Raji (cell line): ENCODE measurements around the gene SNX1.

Experiments
- POLR2A ChIP-seq: IDR thresholded peaks from 2 replicates; pipeline ENCODE4 v1.6.1; 2011; ENCODE audit warnings: low read depth, low read length, control low read depth; ENCODE audit not compliant: insufficient read depth

Gene SNX1

DNA sequence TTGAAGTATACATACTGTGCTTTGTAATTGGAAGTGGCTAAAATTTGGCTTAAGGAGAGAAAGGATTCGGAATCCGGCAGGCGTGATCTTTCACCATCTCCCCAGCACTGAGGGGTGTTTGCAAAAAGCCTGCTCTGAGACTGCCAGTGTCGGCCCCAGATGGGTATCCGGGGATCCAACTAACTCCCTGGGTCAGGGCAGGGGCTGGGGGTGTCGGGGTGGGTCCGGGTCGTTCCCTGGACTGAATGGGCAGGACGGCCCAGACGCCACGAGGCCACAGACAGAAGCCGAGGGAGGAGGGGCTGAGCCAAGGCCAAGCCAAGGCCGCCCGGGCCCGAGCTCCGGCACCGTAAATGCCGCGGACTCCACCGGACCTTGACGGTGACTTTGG lies 66.7 kb downstream of the SNX1 start:
- no peak for TF ChIP-seq POLR2A

GRCh38 chr15:64162869-64163658 lies 67.3 kb downstream of the SNX1 start, which contains the start of gene PPIB:
Gene PPIB, minus strand, starts transcription at chr15:64163022. Its CDS starts 36 bp downstream, at chr15:64162986.
- peak; percentile 92 for TF ChIP-seq POLR2A

GRCh38 chr15:64163659-64164362 lies 68.0 kb downstream of the SNX1 start:
- no peak for TF ChIP-seq POLR2A

DNA sequence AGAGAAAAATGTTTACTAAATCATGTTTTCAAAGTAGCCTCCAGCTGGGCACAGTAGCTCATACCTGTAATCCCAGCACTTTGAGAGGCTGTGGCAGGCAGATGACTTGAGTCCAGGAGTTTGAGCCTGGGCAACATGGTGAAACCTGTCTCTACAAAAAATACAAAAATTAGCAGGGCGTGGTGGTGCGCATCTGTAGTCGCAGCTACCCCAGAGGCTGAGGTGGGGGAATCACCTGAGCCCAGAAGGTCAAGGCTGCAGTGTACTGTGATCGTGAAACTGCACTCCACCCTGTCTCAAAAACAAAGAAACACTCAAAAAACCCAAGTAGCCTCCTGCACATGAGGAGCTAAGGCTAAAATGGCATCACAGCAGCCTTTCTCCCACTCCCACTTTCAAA lies 68.7 kb downstream of the SNX1 start:
- TF ChIP-seq POLR2A = no peak

DNA sequence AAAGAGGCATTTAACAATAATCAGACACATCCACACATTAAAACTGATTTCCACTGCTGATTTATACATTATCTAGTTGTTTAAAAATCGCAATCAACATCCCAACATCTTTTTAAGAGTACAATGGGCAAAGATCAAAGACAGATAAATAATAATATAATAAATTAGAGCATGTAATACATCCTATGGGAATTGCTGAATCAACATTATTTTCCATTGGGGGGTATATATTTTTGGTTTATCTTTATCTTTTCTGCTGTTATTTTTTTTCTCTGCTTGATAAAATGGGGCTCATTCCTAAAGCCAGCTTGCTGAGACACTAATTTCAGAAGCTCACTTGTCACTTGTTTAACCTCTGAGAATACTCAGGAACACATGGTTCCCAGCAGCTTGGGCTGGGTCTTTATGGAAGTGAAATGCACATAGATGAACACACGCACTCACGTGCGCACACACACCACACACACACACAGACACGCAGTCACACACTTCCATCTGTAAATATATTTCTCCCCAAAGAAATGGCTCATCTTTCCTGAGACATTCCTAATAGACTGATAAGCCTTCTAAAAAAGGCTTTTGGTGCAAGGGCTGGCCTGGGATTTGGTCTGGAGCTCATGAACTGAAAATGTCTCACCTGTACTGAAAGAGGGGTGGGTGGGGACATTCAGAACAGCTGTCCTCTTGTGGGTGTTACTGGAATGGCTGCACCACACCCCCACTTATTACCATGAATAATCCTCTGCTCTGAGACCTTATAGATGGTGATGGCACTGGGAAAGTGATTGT lies 70.5 kb downstream of the SNX1 start:
- TF ChIP-seq POLR2A = no peak

GRCh38 chr15:64180235-64180824 lies 84.5 kb downstream of the SNX1 start:
- TF ChIP-seq POLR2A = no peak

DNA sequence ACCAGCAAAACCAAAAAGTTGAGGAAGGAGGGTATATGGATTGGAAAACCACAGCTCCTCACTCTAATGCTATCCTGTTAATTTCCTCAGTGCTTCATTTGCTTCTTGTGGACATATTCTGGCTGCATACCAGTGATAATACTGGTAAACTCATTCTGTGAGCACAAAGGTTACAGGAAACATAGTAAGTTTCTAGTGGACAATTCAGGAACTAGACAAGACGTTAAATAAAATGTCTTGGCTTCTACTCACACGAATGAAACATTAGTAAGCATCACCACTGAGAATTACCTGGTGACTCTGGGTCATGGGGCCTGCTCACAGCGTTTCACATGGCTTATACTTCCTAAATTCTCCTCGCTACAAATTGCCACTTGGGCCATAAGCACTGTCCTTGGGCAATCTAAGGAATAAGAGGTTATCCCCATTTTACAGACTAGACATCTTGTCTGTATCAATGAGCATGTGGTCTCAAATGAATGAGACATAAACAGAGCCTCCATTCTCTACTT lies 87.1 kb downstream of the SNX1 start:
- TF ChIP-seq POLR2A = no peak

DNA sequence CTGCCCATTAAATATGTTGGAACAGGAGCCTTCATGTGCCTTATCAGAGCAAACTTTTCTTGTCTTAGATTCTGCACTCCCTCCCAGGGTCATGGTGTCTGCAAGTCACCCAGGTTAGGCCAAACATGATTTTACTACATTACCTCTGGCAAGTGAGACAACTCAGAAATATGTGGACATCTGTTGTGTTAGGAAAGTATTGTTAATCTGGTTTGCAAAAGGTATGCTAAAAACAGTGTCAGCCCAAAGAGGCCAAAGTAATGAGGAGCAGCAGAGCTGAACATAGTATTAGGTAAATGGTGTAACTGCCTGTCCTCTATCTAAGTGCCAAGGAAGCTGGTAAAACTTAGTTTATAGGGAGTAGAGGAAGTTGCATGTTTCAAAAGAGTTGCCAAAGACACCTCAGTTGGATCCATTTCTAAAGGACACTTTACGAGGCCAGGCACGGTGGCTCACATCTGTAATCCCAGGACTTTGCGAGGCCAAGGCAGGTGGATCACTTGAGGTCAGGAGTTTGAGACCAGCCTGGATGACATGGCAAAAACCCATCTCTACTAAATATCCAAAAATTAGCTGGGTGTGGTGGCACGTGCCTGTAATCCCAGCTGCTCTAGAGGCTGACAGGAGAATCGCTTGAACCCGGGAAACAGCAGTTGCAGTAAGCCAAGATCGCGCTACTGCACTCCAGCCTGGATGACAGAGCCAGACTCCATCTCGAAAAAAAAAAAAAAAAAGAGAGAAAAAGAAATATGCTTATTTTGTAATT lies 89.5 kb downstream of the SNX1 start:
- no peak for TF ChIP-seq POLR2A

- no peak for TF ChIP-seq POLR2A
These were observed 91.8 kb downstream of the SNX1 start for GRCh38 chr15:64187396-64188191.
